Fibroblast of skin of left quadriceps (primary cell): ENCODE data around the gene MAP3K12.
"Not testable (repeated sequence)": the region's sequence is repeated elsewhere in the genome, so short reads cannot be mapped to it uniquely, and the experiment has no call there.

Experiments
- DNase-seq, 2 experiments: peaks; one replicate each; pipeline ENCODE4 v3.0.0-alpha.2; 2013; ENCODE audit warnings: low read depth in 2 of 2

Gene MAP3K12

DNA sequence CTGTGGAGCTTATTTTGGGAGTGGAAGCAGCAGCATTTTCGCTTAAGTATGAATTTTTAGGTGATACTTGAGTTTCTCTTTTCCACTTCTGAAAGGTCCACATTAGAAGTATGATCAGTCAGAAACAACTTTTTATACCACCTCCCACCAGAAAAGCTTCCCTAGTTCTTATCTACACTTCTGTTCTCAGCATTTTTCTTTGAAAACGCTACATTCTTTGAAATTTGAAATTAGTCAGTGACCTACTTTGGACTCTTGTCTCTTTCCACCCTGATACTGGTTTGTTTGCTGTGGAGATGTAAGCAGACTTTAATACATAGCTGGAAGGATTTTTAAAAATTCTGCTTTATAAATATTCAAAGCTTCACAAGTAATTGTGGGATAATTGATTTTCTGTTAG is 25.2 kb downstream of the MAP3K12 start:
- DNase-seq = no peak

DNA sequence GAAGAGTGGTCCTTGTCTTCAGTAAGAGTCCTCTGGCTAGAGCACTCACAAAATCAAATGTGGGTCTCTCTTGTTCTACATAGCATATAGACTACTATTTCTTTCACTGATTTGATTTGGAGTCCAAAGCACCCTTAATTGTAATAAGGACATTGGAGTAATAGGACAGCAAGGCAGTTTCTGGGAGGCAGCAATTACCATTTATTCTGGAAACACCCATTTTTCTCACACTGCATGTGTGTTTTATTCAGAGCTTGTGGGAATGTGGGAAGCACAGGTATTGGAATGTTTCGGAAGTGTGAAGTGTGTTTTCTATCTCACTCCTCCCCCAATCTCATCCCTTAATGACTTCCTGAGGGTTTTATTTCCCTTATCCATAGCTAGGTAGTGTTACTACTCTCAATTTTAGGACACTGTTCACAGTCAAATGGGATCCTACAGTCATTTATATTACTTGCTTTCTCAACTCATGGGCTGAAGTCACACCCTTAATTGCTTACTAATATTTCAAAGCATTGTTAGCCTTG is 27.1 kb downstream of the MAP3K12 start:
- no peak for DNase-seq

DNA sequence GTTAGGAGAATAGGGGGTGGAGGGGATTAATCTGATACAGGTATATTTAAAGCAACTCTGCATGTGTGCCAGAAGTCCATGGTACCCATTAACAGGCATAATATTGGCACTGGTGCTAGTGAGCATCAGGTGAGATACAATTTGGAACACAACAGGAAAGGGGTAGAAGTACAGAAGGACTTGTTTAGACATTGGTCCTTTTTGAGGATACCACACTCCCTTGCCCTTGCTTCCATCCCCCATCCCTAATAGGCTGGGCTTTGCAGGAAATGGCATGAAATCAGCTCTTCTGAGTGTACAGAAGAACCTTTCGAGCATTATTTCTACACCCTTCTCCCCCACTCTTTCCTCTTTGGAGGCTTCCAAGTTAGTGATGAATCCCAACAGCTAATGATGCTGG is 31.0 kb downstream of the MAP3K12 start:
- no peak for DNase-seq

DNA sequence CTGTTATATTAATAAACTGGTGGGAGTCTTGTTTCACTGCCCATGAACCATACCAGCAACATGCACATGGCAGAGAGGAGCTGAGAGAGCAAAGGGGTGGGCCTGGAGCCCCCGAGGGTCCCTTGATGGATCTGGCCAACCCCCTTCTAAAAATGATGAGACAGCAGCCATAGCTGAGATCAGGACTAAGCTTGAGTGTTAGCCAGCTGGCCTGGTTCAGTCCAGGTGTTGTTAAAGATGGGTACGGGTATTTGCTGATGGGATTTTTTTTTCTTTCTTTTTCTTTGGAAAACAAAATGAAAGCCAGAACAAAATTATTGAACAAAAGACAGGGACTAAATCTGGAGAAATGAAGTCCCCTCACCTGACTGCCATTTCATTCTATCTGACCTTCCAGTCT is 31.4 kb downstream of the MAP3K12 start:
- no peak for DNase-seq

DNA sequence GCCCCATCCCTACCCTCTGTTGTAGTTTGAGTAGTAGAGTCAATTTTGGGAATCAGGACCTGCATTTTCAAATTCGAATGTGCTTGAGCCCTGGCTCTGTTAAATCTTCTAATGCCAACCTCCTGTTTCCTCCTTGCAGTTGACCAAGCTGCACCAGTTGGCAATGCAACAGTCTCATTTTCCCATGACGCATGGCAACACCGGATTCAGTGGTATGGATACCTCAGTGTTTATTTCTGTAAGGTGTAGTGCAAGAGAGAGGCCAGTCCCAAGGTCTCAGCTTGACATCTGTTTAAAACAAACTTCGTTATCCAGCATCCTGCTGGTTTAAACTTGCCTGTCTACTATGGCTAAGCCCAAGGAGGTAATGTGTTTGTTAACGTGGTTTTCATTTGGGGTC is 32.2 kb downstream of the MAP3K12 start:
- DNase-seq = no peak

DNA sequence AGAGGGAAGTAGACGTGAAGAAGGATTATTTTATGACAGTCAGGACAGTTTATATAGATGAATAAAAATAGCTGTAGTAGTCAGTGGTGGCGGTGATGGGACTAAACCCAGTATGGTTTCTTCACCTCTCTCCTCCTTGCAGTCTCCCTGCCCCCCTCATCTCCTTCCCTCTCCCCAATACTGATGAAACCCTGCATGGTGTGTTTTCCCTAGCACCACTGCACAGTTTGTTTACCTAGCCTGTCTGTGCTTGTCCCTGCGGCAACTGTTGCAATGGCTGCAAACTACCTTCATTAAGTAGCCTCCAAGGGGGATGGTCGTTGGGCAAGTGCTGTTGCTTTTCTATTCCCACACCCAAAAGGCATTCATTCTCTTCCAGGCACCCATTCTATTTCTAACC is 32.6 kb downstream of the MAP3K12 start:
- no peak for DNase-seq

DNA sequence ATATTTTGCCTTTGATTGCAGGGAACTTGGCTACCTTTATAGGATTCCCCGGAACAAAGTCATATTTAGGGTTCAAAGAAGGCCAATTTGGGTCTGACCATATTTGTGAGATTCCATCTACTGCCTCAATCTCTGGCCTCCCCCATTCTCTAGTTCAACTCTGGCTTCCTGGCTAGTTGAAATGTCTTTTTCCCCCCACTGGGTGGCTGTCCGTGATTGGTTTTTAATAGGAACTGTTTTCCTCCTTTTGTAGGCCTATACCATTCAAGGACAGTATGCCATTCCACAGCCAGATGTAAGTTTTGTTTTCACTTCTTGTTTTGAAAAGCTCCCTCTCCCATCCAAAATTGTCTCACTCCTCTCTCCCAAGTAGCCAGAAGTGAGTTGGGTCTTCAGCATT is 33.6 kb downstream of the MAP3K12 start:
- DNase-seq = no peak

DNA sequence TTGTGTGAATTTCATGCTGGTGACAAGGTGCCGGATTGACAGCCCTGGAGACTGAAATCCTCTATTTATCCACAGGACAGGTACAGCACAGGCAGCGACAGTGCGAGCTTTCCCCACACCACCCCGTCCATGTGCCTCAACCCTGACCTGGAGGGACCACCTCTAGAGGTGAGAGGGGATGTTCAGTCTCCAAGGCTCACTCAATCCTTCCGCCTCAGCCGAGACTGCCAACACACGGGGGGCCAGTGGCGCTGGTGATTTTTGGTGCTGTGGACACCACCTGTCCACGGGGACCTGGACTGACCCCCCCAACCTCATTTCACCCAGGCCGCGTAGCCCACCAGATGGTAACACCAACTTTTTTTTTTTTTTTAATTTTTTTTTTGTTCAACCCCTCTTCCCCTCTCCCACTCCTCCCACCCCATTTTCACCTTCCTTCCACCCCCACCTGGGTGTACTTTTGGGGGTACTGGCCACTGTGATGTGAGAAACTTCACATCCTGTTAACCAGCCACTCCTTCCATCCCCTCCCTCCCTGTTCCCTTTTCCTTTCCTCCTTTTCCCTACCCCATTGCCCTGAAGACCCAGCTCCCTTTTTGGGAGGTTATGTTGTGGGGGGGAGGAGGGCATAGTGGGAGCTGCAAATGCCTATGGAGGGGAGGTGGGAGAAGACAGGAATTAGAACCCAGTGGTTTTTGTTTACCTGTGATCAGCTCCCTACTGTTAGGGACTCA is 34.4 kb downstream of the MAP3K12 start:
- DNase-seq = no peak

DNA sequence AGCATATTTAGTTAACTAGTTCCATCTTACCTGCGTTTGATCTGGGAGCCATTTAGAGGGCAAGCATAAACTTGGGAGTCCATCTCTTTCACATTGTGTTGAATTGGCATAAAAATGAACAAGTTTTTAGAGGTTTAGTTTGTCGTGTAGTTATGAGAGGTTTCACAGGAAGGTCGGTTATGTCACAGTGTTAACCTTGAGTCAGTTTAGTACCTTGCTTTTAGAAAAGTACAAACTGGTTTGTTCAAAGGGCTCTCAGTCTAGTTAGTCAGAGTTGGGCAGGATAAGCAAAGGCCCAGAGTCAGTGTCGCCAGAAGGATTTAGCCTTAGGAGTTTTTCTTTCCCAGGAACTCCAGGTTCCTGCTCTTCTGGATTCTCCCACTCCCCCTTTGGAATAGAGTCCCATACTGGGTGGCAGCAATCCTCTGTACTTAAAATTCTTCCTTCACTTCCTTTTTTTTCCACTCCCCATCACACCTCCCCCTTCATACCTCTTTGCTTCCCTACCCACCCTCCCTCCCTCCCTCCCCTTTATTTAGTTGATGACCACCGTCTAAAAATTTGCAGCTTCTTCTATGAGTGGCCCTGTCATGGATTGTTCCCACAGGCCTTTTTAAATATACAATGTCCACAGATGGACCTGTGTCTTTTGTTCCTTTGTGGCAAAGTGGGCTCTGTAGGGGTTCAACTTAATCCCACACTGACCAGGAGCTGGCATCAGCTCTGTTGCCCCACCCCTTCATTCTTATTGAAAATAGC is 35.3 kb downstream of the MAP3K12 start:
- DNase-seq = no peak

DNA sequence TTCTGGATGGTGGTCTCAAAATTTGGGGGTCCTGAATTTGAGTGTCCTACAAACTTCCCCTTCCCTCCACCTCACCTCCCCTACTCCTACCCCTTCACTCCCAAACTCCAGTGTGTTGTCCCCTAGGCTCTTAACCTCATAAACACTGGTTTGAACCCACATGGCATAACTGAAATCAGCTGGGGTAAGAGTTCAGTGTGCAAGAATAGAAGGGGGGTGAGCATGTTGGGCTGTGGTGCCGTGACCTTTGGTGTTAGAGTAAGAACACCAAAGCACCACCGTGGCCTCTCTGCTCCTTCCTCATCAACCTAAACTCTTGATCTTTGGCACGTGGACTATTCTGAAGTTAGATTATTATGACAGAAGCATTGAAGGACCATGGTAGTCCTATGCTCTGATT is 36.3 kb downstream of the MAP3K12 start:
- no peak for DNase-seq

DNA sequence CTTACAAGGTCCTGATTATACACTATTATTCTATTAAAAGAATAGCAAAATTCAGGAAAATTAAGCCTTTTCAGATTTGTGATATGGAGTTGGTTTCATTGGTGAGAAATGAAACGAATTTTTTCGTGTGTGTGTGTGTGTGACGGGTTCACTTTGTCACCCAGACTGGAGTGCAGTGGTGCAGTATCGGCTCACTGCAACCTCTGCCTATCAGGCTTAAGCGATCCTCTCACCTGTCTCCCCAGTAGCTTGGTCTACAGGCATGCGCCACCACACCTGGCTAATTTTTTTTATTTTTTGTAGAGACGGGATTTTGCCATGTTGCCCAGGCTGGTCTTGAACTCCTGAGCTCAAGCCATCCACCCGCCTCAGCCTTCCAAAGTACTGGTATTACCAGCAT is 37.7 kb downstream of the MAP3K12 start:
- no peak for DNase-seq

DNA sequence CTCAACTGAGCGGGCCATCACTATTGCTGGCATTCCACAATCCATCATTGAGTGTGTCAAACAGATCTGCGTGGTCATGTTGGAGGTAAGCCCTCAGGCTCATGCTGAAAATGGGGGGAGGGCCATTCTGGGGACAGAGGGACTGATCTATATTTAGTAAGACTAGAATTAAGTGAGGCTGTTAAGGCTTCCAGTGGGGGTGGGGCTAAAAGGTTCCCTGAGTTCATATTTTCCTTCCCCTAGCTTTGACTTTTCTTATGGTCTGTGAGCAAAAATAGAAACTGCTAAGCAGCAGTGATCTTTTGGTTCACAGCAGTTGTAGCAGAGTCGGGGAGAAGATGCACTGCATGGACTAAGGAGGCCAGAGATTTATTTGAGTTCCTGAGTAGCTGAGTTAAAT is 38.2 kb downstream of the MAP3K12 start:
- DNase-seq = no peak

DNA sequence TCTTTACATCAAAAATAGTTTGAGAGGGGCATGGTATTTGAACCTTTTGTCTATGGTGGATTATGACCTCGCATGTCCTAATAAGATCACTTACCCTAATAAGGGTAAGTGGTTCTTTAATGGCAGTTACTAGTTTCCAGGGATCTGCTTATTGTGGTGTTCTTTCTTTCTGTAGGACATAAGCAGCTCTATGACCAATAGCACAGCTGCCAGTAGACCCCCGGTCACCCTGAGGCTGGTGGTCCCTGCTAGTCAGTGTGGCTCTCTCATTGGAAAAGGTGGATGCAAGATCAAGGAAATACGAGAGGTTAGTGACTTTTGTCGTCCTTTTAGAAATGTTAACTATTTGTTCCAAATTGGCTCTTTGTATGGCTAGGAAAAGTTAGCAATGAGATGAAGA is 40.2 kb downstream of the MAP3K12 start:
- DNase-seq = no peak

DNA sequence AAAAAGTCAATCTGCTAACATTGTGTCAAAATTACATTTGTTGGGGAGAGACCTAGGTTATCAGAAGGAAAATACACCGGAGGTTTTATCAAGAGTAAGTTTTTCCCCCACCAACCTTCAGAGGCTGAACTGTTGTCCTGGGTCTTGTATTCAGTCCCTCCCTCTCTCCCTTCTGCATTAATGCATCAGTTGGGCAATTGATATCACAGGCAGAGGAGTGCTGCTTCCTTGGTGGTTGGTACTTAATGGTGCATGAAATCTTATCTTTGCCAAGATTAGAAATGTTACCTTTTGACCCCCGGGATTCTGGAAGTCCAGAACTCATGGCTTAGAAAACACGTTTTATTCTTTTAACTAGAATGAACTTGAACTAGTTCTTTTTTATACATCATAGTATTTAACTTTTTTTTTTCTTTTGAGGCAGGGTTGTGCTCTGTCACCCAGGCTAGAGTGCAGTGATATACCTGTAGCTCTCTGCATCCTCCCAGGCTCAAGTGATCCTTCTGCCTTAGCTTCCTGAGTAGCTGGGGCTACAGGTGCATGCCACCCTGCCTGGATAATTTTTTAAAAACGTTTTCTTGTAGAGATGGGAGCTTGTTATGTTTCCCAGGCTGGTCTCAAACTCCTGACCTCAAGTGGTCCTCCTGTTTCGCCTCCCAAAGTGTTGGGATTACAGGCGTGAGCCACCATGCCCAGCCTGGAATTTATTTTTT is 42.4 kb downstream of the MAP3K12 start:
- no peak for DNase-seq

DNA sequence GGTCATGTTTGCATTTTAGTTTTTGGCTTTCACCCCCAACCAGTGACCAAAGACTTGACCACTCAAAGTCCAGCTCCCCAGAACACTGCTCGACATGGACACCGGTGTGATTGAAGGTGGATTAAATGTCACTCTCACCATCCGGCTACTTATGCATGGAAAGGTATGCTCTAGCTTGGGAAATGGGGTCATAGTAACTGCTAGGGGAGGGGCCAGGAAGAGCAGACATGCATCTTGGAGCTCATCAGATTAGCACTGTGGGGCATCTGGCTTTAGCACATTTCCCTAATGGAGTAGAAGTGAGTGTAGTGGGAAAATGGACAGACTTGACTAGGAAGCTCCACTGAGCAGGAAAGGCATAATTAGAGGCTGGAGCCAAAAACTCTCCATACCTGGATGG is 44.6 kb downstream of the MAP3K12 start:
- DNase-seq = no peak

DNA sequence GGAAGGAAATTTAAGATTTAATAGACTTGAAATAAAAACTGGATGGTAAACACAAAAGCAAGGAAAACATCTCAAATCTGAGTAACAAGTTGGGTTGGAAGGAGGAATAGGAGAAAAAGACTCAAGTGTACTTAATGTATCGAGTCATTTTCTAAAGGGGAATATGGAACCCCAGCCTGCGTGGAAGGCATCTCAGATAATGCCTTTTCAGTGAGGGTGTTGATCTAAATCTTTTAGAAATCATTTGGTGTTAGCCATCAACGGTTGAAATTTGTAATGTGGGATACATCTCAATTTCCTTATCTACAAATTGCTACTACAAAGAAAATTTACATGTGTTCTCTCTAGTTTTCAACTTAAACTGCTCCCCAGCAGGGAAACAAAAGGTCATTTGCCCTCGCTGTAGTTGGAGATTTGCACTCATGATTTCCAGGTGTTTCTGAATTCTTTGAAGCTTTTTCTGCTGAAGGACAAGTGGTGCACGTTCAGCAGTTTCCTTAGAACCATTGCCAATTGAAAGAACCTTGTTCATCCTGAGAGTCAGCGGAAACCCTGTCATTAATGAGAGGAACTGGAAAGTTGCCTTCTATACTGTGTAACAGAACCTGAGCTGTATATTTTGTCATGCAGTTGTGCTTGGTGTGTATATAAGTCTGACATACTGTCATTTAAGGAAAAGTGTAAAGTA is 45.2 kb downstream of the MAP3K12 start:
- no peak for DNase-seq

DNA sequence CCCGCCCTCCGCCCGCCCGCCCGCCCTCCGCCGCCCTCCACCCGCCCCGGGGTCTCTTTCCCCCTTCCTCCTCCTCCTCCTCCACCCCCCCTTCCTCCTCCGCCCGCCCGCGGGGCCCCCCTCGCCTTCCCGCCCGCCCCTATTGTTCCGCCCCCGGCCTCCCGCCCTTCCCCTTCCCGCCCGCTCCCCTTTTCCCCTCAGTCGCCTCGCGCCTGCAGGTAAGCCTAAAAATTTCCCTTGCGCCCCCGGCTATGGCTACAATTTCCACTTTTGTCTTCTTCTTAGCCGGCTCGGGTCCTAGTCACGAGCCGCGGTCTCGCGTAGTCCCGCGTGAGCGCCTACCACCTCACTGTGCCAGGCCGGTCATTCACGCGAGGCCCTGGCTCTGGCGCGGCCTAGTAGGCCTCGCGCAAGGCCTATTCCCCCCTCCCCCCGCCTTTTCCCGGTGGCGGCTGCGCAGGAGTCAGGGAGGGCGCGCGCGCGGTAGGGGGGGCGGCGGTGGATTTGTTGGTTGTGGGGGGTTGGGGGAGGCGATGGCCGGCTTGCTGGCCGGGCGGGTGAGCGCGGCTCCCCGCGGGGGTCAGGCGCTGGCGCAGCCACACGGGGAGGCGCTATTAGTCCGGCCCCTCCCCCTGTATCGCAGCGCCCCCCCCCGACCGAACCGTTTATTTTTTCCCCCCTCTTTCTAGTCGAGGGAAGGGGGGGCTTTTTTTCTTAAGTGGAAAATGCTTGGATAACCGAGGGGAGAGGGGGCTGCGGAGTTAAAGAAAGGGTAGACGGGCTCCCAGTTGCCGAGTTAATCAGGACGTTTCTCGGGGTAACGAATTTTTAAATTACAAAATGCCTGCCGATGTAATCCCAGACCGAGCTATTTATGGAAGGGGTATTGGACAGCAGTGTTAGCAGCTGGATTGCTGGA is 46.8 kb downstream of the MAP3K12 start:
- DNase-seq = peak; percentile 60 to 66

DNA sequence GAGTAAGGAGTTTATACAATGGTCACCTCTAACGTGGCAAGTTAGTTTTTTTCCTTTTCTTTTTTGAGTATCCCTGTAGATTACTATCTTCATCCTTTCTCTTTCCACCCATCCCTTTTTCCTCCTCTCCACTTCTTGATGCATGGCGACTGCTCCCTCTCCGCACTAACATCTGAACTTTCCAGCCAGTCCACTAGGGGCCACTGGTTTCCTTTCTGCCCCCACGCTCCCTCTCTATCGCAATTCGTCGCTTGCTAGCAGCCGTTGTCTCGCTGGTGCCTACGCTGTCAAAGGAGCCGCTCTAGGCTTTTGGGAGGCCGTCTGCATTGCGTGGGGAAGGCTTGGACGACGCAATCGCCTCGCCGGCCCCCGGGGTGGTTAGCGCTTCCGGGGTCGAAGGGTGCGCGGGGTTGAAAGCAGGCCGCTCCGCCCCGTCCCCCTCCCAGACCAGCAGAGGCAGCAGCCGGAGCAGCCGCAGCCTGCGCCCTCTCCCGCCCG is 47.5 kb downstream of the MAP3K12 start, which contains the start of gene PCBP2:
TSS of gene PCBP2 (plus strand) at position 442 of the 498 bp plus-strand sequence. CDS start 2,699 bp downstream, outside the sequence.
- DNase-seq = peak; percentile 99

DNA sequence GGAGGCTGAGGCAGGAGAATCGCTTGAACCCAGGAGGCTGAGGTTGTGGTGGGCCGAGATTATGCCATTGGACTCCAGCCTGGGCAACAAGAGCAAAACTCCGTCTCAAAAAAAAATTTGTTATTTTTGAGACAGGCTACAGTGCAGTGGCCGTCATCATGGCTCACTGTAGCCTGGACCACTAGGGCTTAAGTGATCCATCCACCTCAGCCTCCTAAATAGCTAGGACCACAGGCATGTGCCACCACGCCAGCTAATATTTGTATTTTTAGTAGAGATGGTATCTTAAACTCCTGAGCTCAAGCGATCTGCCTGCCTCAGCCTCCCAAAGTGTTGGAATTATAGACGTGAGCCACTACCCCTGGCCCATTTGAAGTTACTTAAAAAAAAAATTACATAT is 48.3 kb downstream of the MAP3K12 start:
- DNase-seq = no peak

DNA sequence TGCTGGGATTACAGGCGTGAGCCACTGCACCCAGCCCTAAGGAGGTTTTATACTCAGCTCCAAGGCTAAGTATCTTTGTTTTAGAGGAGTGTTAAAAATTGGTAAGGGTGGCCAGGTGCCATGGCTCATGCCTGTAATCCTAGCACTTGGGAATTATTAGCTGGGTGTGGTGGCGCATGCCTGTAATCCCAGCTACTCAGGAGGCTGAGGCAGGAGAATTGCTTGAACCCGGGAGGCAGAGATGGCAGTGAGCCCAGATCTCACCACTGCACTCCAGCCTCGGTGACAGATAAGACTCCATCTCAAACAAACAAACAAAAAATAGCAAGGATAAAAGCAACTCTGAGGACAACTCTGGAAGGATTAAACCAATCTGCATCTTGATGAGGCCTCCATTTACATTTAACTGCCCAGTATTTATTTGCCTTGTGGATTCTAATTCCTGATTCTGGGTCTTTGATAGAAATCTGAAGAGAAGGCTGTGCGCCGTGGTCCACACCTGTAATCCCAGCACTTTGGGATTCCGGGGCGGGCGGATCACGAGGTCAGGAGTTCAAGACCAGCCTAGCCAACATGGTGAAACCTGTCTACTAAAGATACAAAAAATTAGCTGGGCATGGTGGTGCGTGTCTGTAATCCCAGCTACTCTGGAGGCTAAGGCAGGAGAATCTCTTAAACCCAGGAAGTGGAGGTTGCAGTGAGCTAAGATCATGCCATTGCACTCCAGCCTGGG is 54.5 kb downstream of the MAP3K12 start:
- not testable (repeated sequence) for DNase-seq
